IMR-90 (cell line): ENCODE results near the gene ARF5.

Experiments
- BHLHE40 ChIP-seq: fragments of 150-350 bp; IDR thresholded peaks from 2 replicates; pipeline ENCODE4 v1.6.1; 2016; ENCODE audit warnings: mild to moderate bottlenecking, low read depth, low read length
- CEBPB ChIP-seq: IDR thresholded peaks from 2 replicates; pipeline ENCODE4 v1.6.1; 2012; ENCODE audit warnings: low read depth, low read length, improper control_type of control experiment
- CHD1 ChIP-seq: IDR thresholded peaks from 2 replicates; pipeline ENCODE4 v1.6.1; 2012; ENCODE audit warnings: low read depth, low read length, improper control_type of control experiment
- CTCF ChIP-seq: conservative IDR thresholded peaks from 2 replicates; pipeline ENCODE4 v1.5.1; 2012; ENCODE audit warnings: mild to moderate bottlenecking, low read depth, low read length, improper control_type of control experiment
- MAFK ChIP-seq: IDR thresholded peaks from 2 replicates; pipeline ENCODE4 v1.6.1; 2012; ENCODE audit warnings: low read depth, low read length, improper control_type of control experiment
- POLR2A ChIP-seq: IDR thresholded peaks from 2 replicates; pipeline ENCODE4 v1.6.1; 2012; ENCODE audit warnings: mild to moderate bottlenecking, low read depth, low read length

GRCh38 chr7:127586346-127586745 lies 1.9 kb upstream of the ARF5 start:
- no peak for TF ChIP-seq CEBPB
- TF ChIP-seq POLR2A, result no peak
- TF ChIP-seq CTCF, result no peak
- no peak for TF ChIP-seq CHD1
- TF ChIP-seq BHLHE40, result no peak
- no peak for TF ChIP-seq MAFK
